GM12891 (cell line): ENCODE measurements around the gene TBXAS1.

Experiments used
- DNase-seq: peaks from one replicate; pipeline ENCODE4 v3.0.0; 2011; ENCODE audit warnings: low spot score; ENCODE audit not compliant: insufficient read length
- FAIRE-seq: peaks from 2 replicates; lab custom pipeline; 2011; peaks lifted over from hg19 to GRCh38; lab: Jason Lieb, UNC
- PAX5 ChIP-seq: IDR thresholded peaks from 2 replicates; pipeline ENCODE4 v1.6.1; 2011; ENCODE audit warnings: low read length, moderate library complexity, mild to moderate bottlenecking; ENCODE audit not compliant: insufficient read depth, severe bottlenecking
- POLR2A ChIP-seq: IDR thresholded peaks from 2 replicates; pipeline ENCODE4 v1.6.1; 2011; ENCODE audit warnings: low read depth, low read length, control low read depth
- POLR2AphosphoS5 ChIP-seq: IDR thresholded peaks from 2 replicates; pipeline ENCODE4 v1.6.1; 2011; ENCODE audit warnings: low read depth, low read length, control low read depth
- POU2F2 ChIP-seq: IDR thresholded peaks from 2 replicates; pipeline ENCODE4 v1.6.1; 2011; ENCODE audit warnings: low read depth, mild to moderate bottlenecking, control low read depth, low read length, moderate library complexity
- SPI1 ChIP-seq: IDR thresholded peaks from 2 replicates; pipeline ENCODE4 v1.6.1; 2011; ENCODE audit warnings: low read depth, low read length, control low read depth
- TAF1 ChIP-seq: IDR thresholded peaks from 2 replicates; pipeline ENCODE4 v1.6.1; 2011; ENCODE audit warnings: low read depth, low read length, control low read depth

TBXAS1 gene

DNA sequence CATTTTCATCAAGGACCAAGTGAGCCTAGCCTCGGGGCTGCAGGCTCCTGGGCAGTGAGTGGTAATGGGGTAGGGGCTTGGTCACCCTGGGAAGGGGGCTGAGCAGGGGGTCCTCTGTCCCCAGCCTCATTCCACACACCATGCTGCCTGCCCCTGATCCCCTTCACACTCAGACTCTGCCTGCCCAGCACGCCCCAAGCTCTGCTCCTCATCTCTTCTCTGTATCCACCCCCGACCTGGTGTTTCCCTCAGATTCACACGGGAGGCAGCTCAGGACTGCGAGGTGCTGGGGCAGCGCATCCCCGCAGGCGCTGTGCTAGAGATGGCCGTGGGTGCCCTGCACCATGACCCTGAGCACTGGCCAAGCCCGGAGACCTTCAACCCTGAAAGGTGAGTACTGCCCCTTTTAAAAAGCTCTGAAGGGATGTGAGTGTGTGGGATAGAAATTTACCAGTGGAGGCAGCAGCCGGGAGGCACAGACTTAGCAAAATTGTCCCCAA, 186.5 kb downstream of the TBXAS1 start:
- TF ChIP-seq POLR2AphosphoS5 = no peak
- no peak for TF ChIP-seq SPI1
- no peak for TF ChIP-seq TAF1
- no peak for TF ChIP-seq PAX5
- TF ChIP-seq POLR2A = no peak
- TF ChIP-seq POU2F2 = no peak
- FAIRE-seq (no peak), DNase-seq (no peak)

- DNase-seq (no peak), FAIRE-seq (no peak)
- no peak for TF ChIP-seq PAX5
- TF ChIP-seq POU2F2 = no peak
- TF ChIP-seq POLR2A = no peak
- no peak for TF ChIP-seq SPI1
- TF ChIP-seq TAF1 = no peak
- no peak for TF ChIP-seq POLR2AphosphoS5
Measured at GRCh38 chr7:140016540-140016939, 187.5 kb downstream of the TBXAS1 start.

DNA sequence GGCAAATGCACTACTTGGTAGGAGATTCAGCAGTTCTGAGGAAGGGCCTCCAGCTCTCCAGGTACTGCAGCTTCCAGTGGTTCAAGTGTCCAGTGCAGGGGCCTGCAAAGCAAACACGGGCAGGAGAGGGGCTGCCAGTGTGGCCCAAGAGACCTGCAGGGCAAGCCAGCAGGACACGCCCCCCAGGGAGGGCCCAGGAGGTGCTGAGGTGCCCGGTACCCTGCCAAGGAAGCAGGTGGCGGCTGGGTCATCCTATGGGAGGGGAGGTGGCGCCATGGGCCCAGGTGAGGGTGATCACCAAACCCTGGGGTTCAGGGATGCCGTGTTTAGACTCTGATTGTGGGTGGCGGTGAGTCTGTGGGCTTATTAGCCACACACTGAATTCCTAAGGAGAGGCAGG, 188.0 kb downstream of the TBXAS1 start:
- FAIRE-seq = no peak
- DNase-seq = no peak
- TF ChIP-seq POU2F2 (no peak), POLR2A (no peak), SPI1 (no peak), PAX5 (no peak), TAF1 (no peak), POLR2AphosphoS5 (no peak)

DNA sequence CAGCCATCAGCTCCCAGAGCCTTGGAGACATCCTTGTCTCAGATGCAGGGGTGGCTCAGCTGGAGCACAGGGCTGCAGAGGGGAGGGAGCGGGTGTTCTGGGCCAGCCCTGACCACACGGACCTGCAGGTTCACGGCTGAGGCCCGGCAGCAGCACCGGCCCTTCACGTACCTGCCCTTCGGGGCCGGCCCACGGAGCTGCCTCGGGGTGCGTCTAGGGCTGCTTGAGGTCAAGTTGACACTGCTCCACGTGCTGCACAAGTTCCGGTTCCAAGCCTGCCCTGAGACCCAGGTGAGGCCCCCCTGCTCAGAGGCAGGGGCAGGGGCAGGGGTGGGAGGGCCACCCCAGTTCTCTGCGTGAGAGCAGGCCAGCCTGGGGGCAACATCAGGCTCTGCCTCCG, 188.5 kb downstream of the TBXAS1 start:
- no peak for TF ChIP-seq PAX5
- no peak for TF ChIP-seq SPI1
- TF ChIP-seq POU2F2 = no peak
- no peak for TF ChIP-seq POLR2A
- no peak for TF ChIP-seq POLR2AphosphoS5
- TF ChIP-seq TAF1 = no peak
- no peak for FAIRE-seq
- DNase-seq = no peak

GRCh38 chr7:140018125-140019043, 189.3 kb downstream of the TBXAS1 start:
- FAIRE-seq (no peak), DNase-seq (no peak)
- TF ChIP-seq POLR2AphosphoS5 = no peak
- no peak for TF ChIP-seq POLR2A
- TF ChIP-seq TAF1 = no peak
- no peak for TF ChIP-seq SPI1
- TF ChIP-seq PAX5 = no peak
- no peak for TF ChIP-seq POU2F2

- FAIRE-seq = no peak
- no peak for DNase-seq
- TF ChIP-seq POLR2AphosphoS5 = no peak
- TF ChIP-seq TAF1 = no peak
- TF ChIP-seq PAX5 = no peak
- no peak for TF ChIP-seq SPI1
- no peak for TF ChIP-seq POLR2A
- TF ChIP-seq POU2F2 = no peak
Measured at GRCh38 chr7:140019172-140019571, 190.1 kb downstream of the TBXAS1 start.

DNA sequence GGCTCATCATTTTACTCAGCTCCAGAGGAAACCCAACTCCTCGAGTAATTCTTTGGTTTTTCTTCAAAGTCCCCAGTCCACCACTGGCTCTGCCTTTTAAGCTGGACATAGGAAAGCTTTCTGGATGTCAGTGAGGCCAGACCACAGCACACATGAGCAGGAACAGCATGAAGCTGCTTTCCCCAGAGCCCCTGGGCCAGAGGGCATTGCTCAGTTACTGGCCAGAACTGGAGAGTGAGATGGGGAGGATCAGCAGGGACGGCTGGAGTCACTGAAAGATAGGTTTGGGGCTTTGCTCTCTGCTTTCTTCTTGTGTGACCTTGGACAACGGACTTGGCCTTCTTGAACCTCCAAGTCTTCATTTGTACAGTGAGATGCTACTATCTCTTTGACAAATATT, 190.5 kb downstream of the TBXAS1 start:
- DNase-seq = no peak
- TF ChIP-seq PAX5 (no peak), SPI1 (no peak), TAF1 (no peak), POLR2A (no peak), POU2F2 (no peak), POLR2AphosphoS5 (no peak)
- FAIRE-seq = no peak

GRCh38 chr7:140021603-140022002, 192.5 kb downstream of the TBXAS1 start:
- DNase-seq = no peak
- no peak for FAIRE-seq
- no peak for TF ChIP-seq PAX5

GRCh38 chr7:140022582-140023211, 193.6 kb downstream of the TBXAS1 start:
- TF ChIP-seq POU2F2 (no peak), SPI1 (no peak), POLR2AphosphoS5 (no peak), TAF1 (no peak), PAX5 (no peak), POLR2A (no peak)
- no peak for DNase-seq
- FAIRE-seq = no peak
